Left lobe of liver (tissue), 2 donors: Measurements from ENCODE around the gene PGP. TPM values are rescaled to one million over a fixed set of nuclear protein-coding genes. Genes with fewer than 3 reads are reported as not detected.

ENCODE experiments used
- ATAC-seq: fragments of 200-7000 bp; cut with Tn5 transposase; one replicate; pipeline ENCODE4 v1.9.1; 2020; ENCODE audit warnings: mild to moderate bottlenecking, moderate library complexity
- DNase-seq: peaks from one replicate; pipeline ENCODE4 v3.0.0-alpha.2; 2020; ENCODE audit warnings: low spot score
- total RNA-seq: library from RNA; stranded (reverse); gene quantifications from one replicate; pipeline ENCODE4 v1.2.1, GENCODE V29; 2021
- donor health status: DM: no; HTN: no; CAD: no; lungs with moderate emphysema.
- donor health status: DM: no; HTN: yes; CAD: no.

Gene PGP
- total RNA-seq, 1 donor from 2014 or later: 7.5 TPM

DNA sequence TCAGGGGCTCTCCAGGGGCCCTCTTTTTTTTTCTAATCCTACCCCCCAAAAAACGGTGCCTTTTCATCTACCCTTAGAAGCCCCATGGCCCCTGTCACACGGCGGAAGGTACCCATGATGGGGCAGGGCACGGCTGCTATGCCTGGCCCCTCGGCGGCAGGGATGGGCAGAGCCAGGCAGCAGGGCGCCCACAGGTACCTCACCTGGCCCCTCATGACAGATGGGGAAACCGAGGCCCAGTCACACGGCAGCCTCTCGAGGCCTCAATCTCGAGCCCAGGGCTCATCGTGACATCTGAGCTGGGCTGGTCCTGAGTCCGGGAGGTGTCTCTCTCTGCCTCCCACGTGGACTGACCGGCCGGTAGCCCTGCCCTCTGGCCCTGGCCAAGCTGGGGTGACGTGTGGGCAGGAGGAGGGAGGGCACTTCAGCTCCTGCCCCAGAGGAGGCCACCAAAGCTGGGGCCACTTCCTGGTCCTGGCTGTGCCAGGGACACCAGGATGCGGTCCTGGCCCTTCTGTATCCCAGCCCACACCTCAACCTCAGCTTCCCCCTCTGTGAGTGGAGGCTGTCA is 47.5 kb downstream of the PGP start:
- DNase-seq (peak; percentile 67), ATAC-seq (peak; percentile 69)

GRCh38 chr16:2166263-2167067 is 48.2 kb downstream of the PGP start:
- peak; percentile 74 for DNase-seq
- ATAC-seq: peak; percentile 62

GRCh38 chr16:2165861-2166260 is 48.8 kb downstream of the PGP start:
- no peak for DNase-seq
- ATAC-seq: no peak

DNA sequence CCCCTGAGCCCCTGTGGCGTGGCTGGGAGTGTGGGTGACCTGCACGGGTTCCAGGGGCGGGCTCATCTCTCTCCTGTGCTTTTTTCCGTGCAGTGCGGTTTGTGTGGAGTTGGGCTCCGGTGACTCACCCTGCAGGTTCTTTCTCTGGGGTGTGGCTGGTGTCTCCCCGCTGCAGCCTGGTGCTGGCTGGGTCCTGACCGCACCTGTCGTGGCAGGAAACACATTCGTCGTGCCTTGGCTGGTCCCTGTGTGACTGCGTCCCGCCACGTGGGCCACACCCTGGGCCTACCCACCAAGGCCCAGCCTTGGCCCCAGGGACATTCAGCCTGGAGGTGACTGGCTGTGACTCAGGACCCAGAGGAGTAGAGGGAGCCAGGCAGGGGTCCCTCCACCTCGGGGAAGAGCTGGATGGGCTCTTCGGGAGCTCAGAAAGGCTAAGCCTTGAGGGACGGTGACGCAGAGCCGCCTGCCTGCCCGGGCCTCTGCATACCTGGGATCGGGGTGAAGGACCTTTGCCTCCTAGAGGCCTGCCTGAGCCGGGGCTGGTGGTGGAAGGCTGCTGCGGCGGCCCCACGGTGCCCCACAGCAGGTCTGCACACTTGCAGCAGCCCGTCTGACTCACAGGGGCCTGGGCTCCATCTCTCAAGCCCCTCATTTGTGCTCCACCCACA is 51.3 kb downstream of the PGP start:
- ATAC-seq (no peak), DNase-seq (no peak)

DNA sequence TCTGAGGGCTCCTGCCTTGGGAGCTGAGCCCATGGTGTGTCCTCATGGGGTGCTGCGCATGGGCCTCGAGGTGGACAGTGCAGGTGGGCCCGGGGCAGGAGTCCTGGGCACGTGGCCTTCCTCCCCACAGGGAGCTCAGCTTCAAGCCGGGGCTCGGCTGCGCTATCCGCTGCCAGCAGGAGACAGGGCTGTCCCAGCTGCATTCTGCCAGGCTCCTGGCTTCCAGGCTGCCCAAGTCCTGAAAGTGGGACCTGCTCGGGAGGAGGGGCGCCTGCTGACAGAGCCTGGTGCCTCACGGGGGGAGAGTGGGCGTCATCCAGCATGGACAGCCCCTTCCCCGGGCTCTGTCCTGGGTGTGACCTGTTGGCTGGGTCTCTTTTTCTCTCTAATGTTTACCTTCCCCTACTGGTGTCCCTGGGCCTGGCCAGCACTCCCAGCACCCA is 51.9 kb downstream of the PGP start:
- no peak for DNase-seq
- ATAC-seq: no peak

GRCh38 chr16:2161911-2162310 is 52.7 kb downstream of the PGP start:
- no peak for DNase-seq

More at GRCh38 chr16:2161911-2162310, 52.7 kb downstream of the PGP start:
- ATAC-seq: no peak

Other genes starting within 250 kb of the PGP start
- gene RNF151, start 248.0 kb downstream of the PGP start, total RNA-seq: not detected
- 18.6 TPM for gene TBL3, start 242.8 kb downstream of the PGP start, total RNA-seq
- 1.7 TPM for gene NOXO1, start 233.4 kb downstream of the PGP start, total RNA-seq
- 20.3 TPM for gene GFER, start 230.6 kb downstream of the PGP start, total RNA-seq
- gene SYNGR3, start 224.9 kb downstream of the PGP start, total RNA-seq: 0.30 TPM
- 29.9 TPM for gene ZNF598, start 205.0 kb downstream of the PGP start, total RNA-seq
- gene NPW, start 195.1 kb downstream of the PGP start, total RNA-seq: 8.5 TPM
- gene NHERF2, start 187.9 kb downstream of the PGP start, total RNA-seq: 334 TPM
- gene NTHL1, start 167.0 kb downstream of the PGP start, total RNA-seq: 109 TPM
- gene TSC2, start 166.9 kb downstream of the PGP start, total RNA-seq: 117 TPM
- gene PKD1, start 78.9 kb downstream of the PGP start, total RNA-seq: 65.0 TPM
- gene RAB26, start 66.2 kb downstream of the PGP start, total RNA-seq: 10.2 TPM
- gene TRAF7, start 59.1 kb downstream of the PGP start, total RNA-seq: 44.2 TPM
- 0.05 TPM for gene CASKIN1, start 18.2 kb downstream of the PGP start, total RNA-seq
- 16.9 TPM for gene MLST8, start 9.4 kb downstream of the PGP start, total RNA-seq
- 5.3 TPM for gene BRICD5, start 4.0 kb downstream of the PGP start, total RNA-seq
- gene E4F1, start 8.8 kb upstream of the PGP start, total RNA-seq: 12.7 TPM
- gene DNASE1L2, start 21.6 kb upstream of the PGP start, total RNA-seq: 1.2 TPM
- gene ECI1, start 36.7 kb upstream of the PGP start, total RNA-seq: 171 TPM
- 32.1 TPM for gene RNPS1, start 53.3 kb upstream of the PGP start, total RNA-seq
- gene ABCA3, start 125.9 kb upstream of the PGP start, total RNA-seq: 1.9 TPM
- 2.0 TPM for gene CCNF, start 214.6 kb upstream of the PGP start, total RNA-seq
- gene TEDC2, start 245.3 kb upstream of the PGP start, total RNA-seq: 0.63 TPM